NCI-H2107 treated with DMSO at 0.1 percent for 48 hours (cell line): ENCODE data around the gene FARSA.
"Not testable (repeated sequence)": the region's sequence is repeated elsewhere in the genome, so short reads cannot be mapped to it uniquely, and the experiment has no call there.

Source experiments
- DNase-seq: peaks from one replicate; lab custom pipeline; 2025; ENCODE audit not compliant: unreplicated experiment; lab: John Stamatoyannopoulos, UW

FARSA gene

GRCh38 chr19:12891553-12892021 lies 41.9 kb downstream of the FARSA start:
- DNase-seq = no peak

- DNase-seq = peak; percentile 98
These were observed 42.5 kb downstream of the FARSA start, which contains the start of gene GCDH for GRCh38 chr19:12890787-12891552. Gene GCDH (plus strand): TSS chr19:12891160. CDS start chr19:12891305, 145 bp downstream.

- DNase-seq = not testable (repeated sequence)
These were observed 43.2 kb downstream of the FARSA start for GRCh38 chr19:12890299-12890786.

- DNase-seq = no peak
These were observed 45.4 kb downstream of the FARSA start for GRCh38 chr19:12888006-12888603.

- no peak for DNase-seq
These were observed 46.4 kb downstream of the FARSA start, which contains the start of gene KLF1 for GRCh38 chr19:12886969-12887747. Gene KLF1 (minus strand): TSS chr19:12887201. CDS start chr19:12887140, 61 bp downstream.

GRCh38 chr19:12886651-12886968 lies 46.9 kb downstream of the FARSA start:
- no peak for DNase-seq

DNA sequence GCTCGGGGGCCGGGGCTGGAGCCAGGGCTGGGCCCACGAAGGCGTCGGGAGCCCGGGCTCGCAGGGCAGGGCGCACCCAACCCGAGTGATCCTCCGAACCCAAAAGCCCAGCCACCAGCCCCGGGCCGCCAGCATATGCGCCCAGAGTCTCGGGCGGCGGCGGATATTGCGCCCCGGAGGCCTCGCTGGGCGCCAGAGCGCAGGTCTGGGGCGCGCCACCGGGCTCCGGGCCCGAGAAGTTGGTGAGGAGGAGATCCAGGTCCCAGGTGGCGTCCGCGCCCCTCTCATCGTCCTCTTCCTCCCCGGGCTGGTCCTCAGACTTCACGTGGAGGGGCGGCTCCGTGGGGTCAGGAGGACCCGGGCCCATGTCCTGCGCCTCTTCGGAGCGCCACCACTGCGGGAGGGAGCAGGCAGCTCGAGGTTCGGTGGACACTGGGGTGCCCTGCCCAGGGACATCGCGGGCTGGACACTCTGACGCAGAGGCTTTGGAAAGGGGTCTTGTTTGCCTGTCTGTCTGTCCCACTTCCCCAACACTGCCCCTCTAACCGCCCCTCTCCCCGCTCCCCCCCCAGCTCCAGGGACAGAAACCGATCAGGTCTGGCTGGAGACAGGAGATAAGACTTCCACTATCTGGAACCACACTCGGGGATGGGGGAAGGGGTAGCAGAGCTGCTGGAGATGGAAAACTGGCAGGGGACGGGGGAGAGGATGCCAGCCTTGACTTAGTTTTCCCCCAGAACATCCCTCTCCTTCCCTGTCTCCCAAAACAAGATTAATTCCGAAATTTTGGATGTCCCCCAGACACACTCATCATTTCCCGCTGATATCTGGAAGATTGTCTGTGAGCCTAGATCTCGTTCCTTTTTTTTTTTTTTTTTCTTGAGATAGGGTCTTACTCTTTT lies 47.5 kb downstream of the FARSA start:
- no peak for DNase-seq

GRCh38 chr19:12884926-12885748 lies 48.4 kb downstream of the FARSA start:
- DNase-seq = peak; percentile 84

DNA sequence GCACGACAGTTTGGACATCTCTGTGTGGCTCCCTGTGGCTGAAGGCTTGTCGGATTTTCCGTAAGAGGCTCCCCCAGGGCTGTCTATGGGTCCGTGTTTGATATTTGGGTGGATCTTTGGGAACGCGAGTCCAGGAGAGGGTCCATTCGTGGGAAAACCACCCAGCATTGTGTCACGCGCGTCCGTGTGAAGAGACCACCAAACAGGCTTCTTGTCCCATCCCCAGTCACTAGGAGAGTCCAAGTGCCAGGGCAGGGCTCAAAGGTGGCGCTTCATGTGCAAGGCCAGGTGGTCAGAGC lies 48.9 kb downstream of the FARSA start:
- DNase-seq = no peak

DNA sequence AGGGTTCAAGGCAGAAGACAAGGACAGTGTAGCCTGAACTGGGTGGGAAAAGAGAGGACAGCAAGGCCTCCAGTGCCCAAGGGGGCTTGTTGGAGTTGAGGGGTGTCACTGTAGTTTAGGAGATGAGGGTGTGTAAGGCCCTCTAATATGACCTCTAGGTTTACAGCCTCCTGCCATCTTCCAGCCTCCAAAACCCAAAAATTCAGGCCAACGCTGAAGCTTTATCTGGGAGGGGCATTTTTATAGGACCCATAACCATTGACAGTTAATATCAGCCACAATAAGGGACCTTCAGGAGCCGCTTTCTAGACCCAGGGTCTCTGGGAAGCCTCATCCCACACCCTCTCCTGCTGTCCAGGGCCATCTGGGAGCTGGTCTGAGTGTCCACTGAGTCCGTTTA lies 49.3 kb downstream of the FARSA start:
- DNase-seq = no peak

DNA sequence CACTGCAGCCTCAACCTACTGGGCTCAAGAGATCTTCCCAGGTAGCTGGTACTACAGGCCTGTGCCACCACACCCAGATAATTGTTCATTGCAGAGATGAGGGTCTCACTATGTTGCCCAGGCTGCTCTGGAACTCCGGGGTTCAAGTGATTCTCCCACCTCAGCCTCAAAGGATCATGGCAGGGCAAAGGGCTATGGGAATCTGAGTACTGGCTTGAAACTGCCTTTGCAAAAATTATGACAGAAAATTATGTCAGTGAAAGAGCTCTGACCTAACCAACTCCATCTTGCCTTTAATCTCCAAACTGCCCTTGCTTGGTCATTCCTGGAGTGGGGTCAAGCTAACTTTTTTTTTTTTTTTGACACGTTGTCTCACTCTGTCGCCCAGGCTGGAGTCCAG lies 50.9 kb downstream of the FARSA start:
- no peak for DNase-seq

DNA sequence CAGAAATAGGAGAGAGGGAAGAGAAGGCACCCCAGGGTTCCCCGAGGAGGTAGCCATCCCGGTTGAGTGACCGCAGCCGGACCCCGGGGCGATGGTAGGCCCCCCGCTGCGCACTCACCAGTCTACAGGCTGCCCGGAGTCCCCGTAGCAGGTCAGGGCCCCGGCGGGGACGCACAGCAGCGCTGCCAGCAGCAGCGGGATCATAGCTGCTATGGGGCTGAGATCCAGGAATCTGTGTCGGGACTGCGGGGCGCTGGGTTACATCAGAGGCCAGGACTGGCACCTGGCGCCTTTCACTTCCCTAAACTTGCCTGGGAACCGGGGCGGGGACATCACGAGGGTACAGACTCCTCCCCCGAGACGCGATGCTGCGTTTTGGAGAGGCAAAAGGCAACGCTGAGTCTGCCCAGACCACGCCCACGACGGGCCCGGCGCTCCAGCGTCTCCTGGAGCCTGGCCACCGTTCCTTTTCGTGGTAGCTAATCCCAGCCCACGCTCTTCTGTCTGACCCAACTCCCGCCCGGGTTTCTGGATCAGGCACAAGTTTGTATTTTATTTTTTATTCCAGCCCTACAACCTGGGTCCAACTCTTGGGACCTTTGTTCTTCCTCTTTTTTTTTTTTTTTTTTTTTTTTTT lies 52.2 kb downstream of the FARSA start, which contains the start of gene DNASE2:
DNASE2 (minus strand) TSS at position 278 of the 637 bp plus-strand sequence; CDS start at position 204, 74 bp downstream.
- peak; percentile 95 for DNase-seq

GRCh38 chr19:12880551-12881171 lies 52.9 kb downstream of the FARSA start:
- DNase-seq = peak; percentile 5

DNA sequence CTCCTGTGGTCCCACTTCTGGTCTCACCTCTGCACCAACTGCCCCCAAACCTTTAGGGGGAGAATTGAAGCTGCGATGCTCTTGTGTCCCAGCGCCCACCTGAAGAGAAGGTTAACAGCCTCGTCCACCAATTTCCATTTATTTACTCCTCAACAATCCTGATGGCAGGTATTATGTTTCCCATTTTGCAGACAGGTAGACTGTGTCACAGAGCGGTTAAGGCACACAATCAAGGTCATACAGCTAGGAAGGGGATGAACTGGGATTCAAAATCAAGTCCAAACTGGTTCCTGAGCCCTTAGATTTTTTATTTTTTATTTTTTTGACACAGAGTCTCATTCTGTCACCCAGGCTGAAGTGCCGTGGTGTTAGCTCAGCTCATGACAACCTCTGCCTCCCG lies 58.4 kb downstream of the FARSA start:
- no peak for DNase-seq

DNA sequence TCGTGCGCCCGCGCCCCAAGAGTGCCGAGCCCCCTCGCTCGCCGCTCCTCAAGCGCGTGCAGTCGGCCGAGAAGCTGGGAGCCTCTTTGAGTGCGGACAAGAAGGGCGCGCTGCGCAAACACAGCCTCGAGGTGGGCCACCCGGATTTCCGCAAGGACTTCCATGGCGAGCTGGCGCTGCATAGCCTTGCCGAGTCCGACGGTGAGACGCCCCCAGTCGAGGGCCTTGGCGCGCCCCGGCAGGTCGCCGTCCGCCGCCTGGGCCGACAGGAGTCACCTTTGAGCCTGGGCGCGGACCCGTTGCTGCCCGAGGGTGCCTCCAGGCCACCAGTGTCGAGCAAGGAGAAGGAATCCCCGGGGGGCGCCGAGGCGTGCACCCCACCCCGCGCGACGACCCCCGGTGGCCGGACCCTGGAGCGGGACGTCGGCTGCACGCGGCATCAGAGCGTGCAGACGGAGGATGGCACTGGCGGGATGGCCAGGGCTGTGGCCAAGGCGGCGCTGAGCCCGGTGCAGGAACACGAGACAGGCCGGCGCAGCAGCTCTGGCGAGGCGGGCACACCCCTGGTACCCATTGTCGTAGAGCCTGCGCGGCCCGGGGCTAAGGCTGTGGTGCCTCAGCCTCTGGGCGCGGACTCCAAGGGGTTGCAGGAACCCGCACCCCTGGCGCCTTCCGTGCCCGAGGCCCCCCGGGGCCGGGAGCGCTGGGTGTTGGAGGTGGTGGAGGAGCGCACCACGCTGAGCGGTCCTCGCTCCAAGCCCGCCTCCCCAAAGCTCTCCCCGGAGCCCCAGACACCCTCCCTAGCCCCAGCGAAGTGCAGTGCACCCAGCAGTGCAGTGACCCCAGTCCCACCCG lies 59.4 kb downstream of the FARSA start:
- DNase-seq = no peak

DNA sequence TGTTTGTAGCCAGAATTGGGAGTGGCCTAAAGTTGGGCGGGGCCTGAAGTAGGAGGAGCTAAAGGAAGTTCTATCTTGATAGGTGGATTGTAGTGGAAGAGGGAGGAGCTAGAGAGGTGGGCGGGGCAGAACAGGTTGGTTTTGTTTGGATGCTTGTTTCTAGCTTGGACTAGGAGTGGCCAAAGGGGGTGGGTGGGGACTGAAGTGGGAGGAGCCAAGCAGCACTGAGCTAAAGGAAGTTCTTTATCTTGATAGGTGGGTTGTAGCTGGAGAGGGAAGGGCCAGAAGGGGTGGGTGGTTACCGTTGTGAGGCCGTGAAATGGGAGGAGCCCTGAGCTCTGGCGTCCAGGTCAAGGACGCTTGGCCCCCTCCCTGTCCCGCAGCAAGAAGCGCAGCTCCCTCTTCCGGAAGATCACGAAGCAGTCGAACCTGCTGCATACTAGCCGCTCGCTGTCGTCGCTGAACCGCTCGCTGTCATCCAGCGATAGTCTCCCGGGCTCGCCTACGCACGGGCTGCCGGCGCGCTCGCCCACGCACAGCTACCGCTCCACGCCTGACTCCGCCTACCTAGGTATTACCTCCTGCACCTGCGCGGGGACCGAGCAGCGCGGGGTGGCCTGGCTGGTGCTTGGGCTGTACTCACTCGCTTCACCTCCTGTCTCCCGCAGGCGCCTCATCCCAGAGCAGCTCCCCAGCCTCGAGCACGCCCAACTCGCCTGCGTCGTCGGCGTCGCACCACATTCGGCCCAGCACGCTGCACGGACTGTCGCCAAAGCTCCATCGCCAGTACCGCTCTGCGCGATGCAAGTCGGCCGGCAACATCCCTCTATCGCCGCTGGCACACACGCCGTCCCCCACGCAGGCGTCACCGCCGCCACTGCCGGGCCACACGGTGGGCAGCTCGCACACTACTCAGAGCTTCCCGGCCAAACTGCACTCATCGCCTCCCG lies 60.3 kb downstream of the FARSA start:
- no peak for DNase-seq
